Activated B cell treated with CpG ODN at 0.5 μM for 24 hours (primary cell): Measurements from ENCODE around the gene CDKN2AIPNL. TPM values are rescaled to one million over a fixed set of nuclear protein-coding genes. Genes with fewer than 3 reads are reported as not detected.
"Not testable (repeated sequence)": the region's sequence is repeated elsewhere in the genome, so short reads cannot be mapped to it uniquely, and the experiment has no call there.

Experiments
- ATAC-seq: fragments of 200-7000 bp; cut with Tn5 transposase; one replicate; pipeline ENCODE4 v1.10.0; 2021; ENCODE audit warnings: low read depth, mild to moderate bottlenecking, moderate library complexity
- CTCF ChIA-PET: fragments of 350-600 bp; sonication (Branson Sonifier 250); formaldehyde crosslinking; loops from one replicate; lab custom pipeline; 2021; ENCODE audit warnings: antibody characterized with exemption; lab: Charles Lee
- POLR2A ChIA-PET: fragments of 350-600 bp; sonication (Branson Sonifier 250); formaldehyde crosslinking; loops from one replicate; lab custom pipeline; 2021; ENCODE audit warnings: antibody characterized with exemption; lab: Charles Lee
- DNase-seq: peaks from one replicate; pipeline ENCODE4 v3.0.0; 2022
- H3K27ac Mint-ChIP-seq: one replicate; pipeline ENCODE4 v1.8.0; 2020; ENCODE audit warnings: mixed read lengths
- H3K27me3 Mint-ChIP-seq: one replicate; pipeline ENCODE4 v1.8.0; 2021; ENCODE audit warnings: mixed read lengths
- H3K36me3 Mint-ChIP-seq: one replicate; pipeline ENCODE4 v1.8.0; 2021; ENCODE audit warnings: low read depth, mixed read lengths
- H3K4me1 Mint-ChIP-seq: one replicate; pipeline ENCODE4 v1.8.0; 2021; ENCODE audit warnings: mixed read lengths
- H3K4me3 Mint-ChIP-seq: one replicate; pipeline ENCODE4 v1.8.0; 2020; ENCODE audit warnings: mild to moderate bottlenecking, mixed read lengths
- H3K9me3 Mint-ChIP-seq: one replicate; pipeline ENCODE4 v1.8.0; 2020; ENCODE audit warnings: mixed read lengths
- intact Hi-C: fragments of 100-400 bp; cut with micrococcal nuclease; formaldehyde crosslinking; loops from one replicate; pipeline ENCODE4 v1.15.1; 2024
- total RNA-seq: library from RNA; stranded (reverse); gene quantifications from 2 replicates; pipeline ENCODE4 v1.2.3, GENCODE V29; 2022
- TF ChIP-seq, protein P1 (sequence below): fragments of 200-600 bp; IDR thresholded peaks from one replicate; pipeline ENCODE4 v1.8.0; 2022; ENCODE audit warnings: antibody characterized with exemption, mild to moderate bottlenecking

CDKN2AIPNL gene
- total RNA-seq, 1 donor from 2014 or later = 21.6 TPM

DNA sequence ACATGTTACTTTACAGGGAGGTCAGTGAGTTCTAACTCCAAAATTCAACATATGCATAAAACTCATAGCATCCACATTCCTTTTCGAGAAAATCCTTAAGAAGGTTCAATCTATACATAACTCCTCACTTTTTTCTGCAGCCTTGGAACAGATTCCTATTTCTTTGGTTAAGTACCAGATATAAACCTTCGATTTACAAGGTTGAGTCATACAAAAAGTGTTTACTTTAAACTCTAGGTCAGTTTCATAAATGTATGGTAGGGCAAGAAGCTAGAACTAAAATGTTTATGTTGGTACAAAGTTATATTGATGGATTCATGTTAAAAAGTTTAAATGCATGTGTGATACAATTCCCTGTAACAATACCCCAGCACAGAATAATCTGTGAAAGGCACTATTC is 19.4 kb downstream of the CDKN2AIPNL start:
- Mint-ChIP-seq H3K4me1 (no peaks in the 10 kb centered on the region), H3K27ac (no peak overlapping the region)

DNA sequence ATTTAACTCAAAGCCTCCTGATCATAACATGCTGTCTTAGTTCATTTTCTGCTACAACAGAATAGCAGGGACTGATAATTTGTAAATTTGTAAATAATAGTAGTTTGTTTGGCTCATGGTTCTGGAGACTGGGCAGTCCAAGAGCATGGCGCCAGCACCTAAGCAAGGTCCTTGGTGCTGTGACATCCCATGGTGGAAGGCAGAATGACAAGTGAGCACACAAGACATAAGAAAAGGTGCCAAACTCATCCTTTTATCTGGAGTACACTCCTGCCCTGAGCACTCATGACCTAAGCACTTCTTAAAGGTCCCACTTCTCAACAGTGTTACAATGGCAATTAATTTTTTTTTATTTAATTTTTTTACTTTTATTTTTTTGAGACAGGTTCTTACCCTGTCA is 24.2 kb downstream of the CDKN2AIPNL start:
- H3K4me1 Mint-ChIP-seq = peaks cover 10% of the 10 kb centered on the region
- no peaks in the 10 kb centered on the region for H3K9me3 Mint-ChIP-seq
- TF ChIP-seq, protein P1, sequence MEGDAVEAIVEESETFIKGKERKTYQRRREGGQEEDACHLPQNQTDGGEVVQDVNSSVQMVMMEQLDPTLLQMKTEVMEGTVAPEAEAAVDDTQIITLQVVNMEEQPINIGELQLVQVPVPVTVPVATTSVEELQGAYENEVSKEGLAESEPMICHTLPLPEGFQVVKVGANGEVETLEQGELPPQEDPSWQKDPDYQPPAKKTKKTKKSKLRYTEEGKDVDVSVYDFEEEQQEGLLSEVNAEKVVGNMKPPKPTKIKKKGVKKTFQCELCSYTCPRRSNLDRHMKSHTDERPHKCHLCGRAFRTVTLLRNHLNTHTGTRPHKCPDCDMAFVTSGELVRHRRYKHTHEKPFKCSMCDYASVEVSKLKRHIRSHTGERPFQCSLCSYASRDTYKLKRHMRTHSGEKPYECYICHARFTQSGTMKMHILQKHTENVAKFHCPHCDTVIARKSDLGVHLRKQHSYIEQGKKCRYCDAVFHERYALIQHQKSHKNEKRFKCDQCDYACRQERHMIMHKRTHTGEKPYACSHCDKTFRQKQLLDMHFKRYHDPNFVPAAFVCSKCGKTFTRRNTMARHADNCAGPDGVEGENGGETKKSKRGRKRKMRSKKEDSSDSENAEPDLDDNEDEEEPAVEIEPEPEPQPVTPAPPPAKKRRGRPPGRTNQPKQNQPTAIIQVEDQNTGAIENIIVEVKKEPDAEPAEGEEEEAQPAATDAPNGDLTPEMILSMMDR = no peak
- ATAC-seq (no peak), DNase-seq (no peak)
- H3K27ac Mint-ChIP-seq = no peak overlapping the region
- H3K36me3 Mint-ChIP-seq = peaks cover 75% of the 10 kb centered on the region
- intact Hi-C loops = no loop called here
- no peaks in the 10 kb centered on the region for H3K27me3 Mint-ChIP-seq
- POLR2A ChIA-PET = interaction anchor here (0.6 to 1.0 kb wide), 3 partner anchors 11 to 62 kb away, joined by 3 to 9 read pairs (median 7); no protein-coding TSS in a partner anchor
- H3K4me3 Mint-ChIP-seq = no peak overlapping the region
- CTCF ChIA-PET = no interaction called here

More for the DNA sequence above, 19.4 kb downstream of the CDKN2AIPNL start:
- intact Hi-C loops = no loop called here
- no peak for ATAC-seq
- TF ChIP-seq, protein P1 = no peak
- CTCF ChIA-PET = no interaction called here
- POLR2A ChIA-PET = no interaction called here
- DNase-seq = no peak
- Mint-ChIP-seq H3K4me3 (no peak overlapping the region), H3K27me3 (no peaks in the 10 kb centered on the region), H3K36me3 (peaks cover 76% of the 10 kb centered on the region), H3K9me3 (no peaks in the 10 kb centered on the region)

DNA sequence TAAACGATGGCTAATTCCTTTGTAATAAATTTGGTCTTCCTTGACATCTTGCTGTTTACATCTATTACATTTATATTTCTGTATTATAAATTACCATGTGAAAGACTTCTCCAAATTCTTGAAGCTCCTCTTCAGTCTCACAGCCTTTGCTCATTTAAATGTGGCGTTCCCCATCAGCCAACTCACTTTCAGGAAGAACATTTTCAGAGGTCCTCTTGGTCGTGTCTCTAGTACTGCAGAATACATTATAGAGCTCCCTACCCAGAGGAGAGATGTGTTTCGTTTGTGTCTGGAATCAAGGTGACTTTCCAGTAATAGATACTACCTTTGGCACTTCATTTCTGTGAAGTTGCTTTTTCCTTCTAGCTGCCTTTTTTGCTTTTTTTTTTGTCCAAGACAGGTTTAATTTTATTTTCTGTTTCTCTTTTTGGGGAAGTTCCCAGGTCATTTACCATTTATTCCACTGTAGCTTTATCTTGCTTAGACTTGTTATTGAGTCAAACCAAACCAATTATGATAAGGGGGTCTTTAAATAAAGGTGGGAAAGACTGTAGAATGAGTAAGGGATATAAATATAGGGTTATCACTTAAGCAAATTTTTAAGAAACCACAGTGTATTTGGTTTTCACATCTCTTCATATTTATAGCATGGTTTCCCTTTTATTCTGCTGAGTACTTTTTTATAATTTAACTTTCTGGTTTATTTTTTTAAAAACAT is 27.5 kb downstream of the CDKN2AIPNL start:
- CTCF ChIA-PET = interaction anchor here (0.9 to 1.8 kb wide), 2 partner anchors 80 to 203 kb away, joined by 3 to 5 read pairs; no protein-coding TSS in a partner anchor
- Mint-ChIP-seq H3K9me3 (no peaks in the 10 kb centered on the region), H3K4me3 (no peak overlapping the region), H3K27ac (peak overlapping the region; percentile 69), H3K27me3 (no peaks in the 10 kb centered on the region), H3K36me3 (peaks cover 68% of the 10 kb centered on the region), H3K4me1 (peaks cover 10% of the 10 kb centered on the region)
- DNase-seq (no peak), ATAC-seq (no peak)
- intact Hi-C loops = no loop called here
- TF ChIP-seq, protein P1 = no peak
- POLR2A ChIA-PET = interaction anchor here (0.5 to 1.7 kb wide), 5 partner anchors 13 to 373 kb away, joined by 3 to 16 read pairs (median 3); partner anchors contain the start of genes CDKN2AIPNL and UBE2B

DNA sequence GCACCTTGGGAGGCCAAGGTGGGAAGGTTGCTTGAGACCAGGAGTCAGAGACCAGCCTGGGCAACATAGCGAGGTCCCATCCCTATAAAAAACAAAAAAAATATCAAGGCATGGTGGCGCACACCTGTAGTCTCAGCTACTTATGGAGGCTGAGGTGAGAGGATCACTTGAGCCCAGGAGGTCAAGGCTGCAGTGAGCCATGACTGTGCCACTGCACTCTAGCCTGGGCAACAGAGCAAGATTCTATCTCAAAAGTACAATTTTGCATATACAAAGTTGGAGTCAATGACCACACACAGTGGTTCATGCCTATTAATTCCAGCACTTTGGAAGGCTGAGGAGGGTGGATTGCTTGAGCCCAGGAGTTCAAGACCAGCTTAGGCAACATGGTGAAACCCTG is 29.5 kb downstream of the CDKN2AIPNL start:
- ATAC-seq, intact Hi-C loops, H3K27ac Mint-ChIP-seq, CTCF ChIA-PET, DNase-seq, H3K27me3 Mint-ChIP-seq, H3K4me3 Mint-ChIP-seq, H3K9me3 Mint-ChIP-seq: not testable (repeated sequence)
- Mint-ChIP-seq H3K36me3 (peaks cover 68% of the 10 kb centered on the region), H3K4me1 (peaks cover 10% of the 10 kb centered on the region)
- POLR2A ChIA-PET = interaction anchor here (2.0 kb wide), 1 partner anchor 10 kb away, joined by 11 read pairs; the partner anchor contains the start of gene UBE2B

DNA sequence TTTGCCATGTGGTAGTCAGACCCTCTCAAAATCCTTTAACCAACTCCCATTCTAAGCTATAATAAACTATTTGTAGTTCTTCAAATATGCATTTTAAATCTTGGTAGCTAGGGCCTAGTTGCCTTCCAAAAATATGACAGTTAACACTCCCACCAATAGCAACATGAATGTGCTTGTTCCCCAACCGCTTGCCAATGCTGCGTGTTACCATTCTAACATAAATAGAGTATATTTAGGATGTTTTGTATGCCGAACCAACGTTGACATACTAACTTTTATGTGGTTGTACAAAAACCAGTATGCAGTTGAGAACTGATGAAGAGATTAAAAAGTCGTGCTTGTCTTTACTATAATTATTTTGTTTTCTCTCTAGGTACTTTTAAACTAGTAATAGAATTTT is 31.3 kb downstream of the CDKN2AIPNL start:
- H3K27me3 Mint-ChIP-seq = no peaks in the 10 kb centered on the region
- DNase-seq (no peak), ATAC-seq (no peak)
- TF ChIP-seq, protein P1 = no peak
- no peak overlapping the region for H3K27ac Mint-ChIP-seq
- H3K9me3 Mint-ChIP-seq = no peaks in the 10 kb centered on the region
- intact Hi-C loops = no loop called here
- ChIA-PET POLR2A (interaction anchor here (0.7 kb wide), 1 partner anchor 358 kb away, joined by 3 read pairs; the partner anchor contains the start of gene CAMLG), CTCF (no interaction called here)
- peaks cover 71% of the 10 kb centered on the region for H3K36me3 Mint-ChIP-seq
- H3K4me1 Mint-ChIP-seq = peaks cover 14% of the 10 kb centered on the region
- H3K4me3 Mint-ChIP-seq = no peak overlapping the region
